ENCODE data around the gene MRPL58.

- TF ChIP-seq CTCF (IDR thresholded peaks at IDR 0.05) (no peak), TCF7L2 (IDR thresholded peaks at IDR 0.05; ENCODE audit: low read depth, low read length) (no peak), POLR2AphosphoS5 (IDR thresholded peaks at IDR 0.05; ENCODE audit: low read depth, low read length) (no peak)
Measured at GRCh38 chr17:74999523-74999922, 12.9 kb upstream of the MRPL58 start.
